HFFc6 (cell line): ENCODE measurements around the gene PLB1. TPM values are rescaled to one million over a fixed set of nuclear protein-coding genes. Genes with fewer than 3 reads are reported as not detected.
A peak's percentile ranks its signal among the peaks of the same experiment; 100 is the strongest.

Experiments
- DNase-seq: peaks from one replicate; pipeline ENCODE4 v3.0.0-alpha.2; 2018
- H3K27ac Mint-ChIP-seq: 2 replicates; pipeline ENCODE4 v1.8.0; 2020; ENCODE audit warnings: mild to moderate bottlenecking, mixed read lengths
- H3K27me3 Mint-ChIP-seq: 2 replicates; pipeline ENCODE4 v1.8.0; 2021; ENCODE audit warnings: mild to moderate bottlenecking, moderate library complexity, mixed read lengths; ENCODE audit not compliant: insufficient read depth
- H3K36me3 Mint-ChIP-seq: 2 replicates; pipeline ENCODE4 v1.8.0; 2021; ENCODE audit warnings: low read depth, mixed read lengths
- H3K4me1 Mint-ChIP-seq: 2 replicates; pipeline ENCODE4 v1.8.0; 2020; ENCODE audit warnings: low read depth, mixed read lengths
- H3K4me3 Mint-ChIP-seq: 2 replicates; pipeline ENCODE4 v1.8.0; 2020; ENCODE audit warnings: mild to moderate bottlenecking, moderate library complexity, mixed read lengths
- H3K9me3 Mint-ChIP-seq: 2 replicates; pipeline ENCODE4 v1.8.0; 2020; ENCODE audit warnings: mild to moderate bottlenecking, mixed read lengths
- total RNA-seq, 6 experiments: library from RNA; stranded (reverse); fragmentation: NEBNext Ultra II Directional; extraction: Animal tissue kit (Norgen Biotek cat#: 25700); gene quantifications; 2 replicates in 1 of 6; 3 replicates in 5 of 6; pipeline ENCODE4 v1.2.3, GENCODE V29; 2021
- TF ChIP-seq, protein P1 (sequence below): fragments of 200-600 bp; sonication (generic); IDR thresholded peaks from 2 replicates; pipeline ENCODE4 v1.5.0; 2021; ENCODE audit warnings: antibody characterized with exemption, mild to moderate bottlenecking

The PLB1 gene
- total RNA-seq, 6 experiments from 2014 or later = 0.36 to 0.95 (median 0.62) TPM

DNA sequence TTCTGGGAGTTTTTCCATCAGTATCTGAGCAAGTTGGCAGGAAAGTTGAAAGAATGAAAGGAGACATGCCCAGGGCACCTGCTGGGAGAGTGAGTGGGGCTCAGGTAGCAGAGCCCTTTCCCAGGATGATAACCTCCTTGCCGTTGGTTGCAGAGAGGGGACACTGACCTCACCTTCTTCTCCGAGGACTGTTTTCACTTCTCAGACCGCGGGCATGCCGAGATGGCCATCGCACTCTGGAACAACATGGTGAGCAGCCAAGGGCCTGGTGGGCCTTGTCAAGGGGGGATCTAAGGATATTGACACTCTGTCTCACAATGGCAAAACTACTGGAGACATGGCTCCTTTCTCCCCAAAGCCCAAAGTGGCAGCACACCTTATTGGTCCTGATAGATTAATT lies 136.9 kb downstream of the PLB1 start:
- Mint-ChIP-seq H3K4me3 (no peak overlapping the region), H3K36me3 (no peaks in the 10 kb centered on the region), H3K4me1 (peaks cover 17% of the 10 kb centered on the region), H3K9me3 (no peaks in the 10 kb centered on the region), H3K27ac (no peak overlapping the region), H3K27me3 (peaks cover 6% of the 10 kb centered on the region)
- no peak for DNase-seq
- TF ChIP-seq, protein P1, sequence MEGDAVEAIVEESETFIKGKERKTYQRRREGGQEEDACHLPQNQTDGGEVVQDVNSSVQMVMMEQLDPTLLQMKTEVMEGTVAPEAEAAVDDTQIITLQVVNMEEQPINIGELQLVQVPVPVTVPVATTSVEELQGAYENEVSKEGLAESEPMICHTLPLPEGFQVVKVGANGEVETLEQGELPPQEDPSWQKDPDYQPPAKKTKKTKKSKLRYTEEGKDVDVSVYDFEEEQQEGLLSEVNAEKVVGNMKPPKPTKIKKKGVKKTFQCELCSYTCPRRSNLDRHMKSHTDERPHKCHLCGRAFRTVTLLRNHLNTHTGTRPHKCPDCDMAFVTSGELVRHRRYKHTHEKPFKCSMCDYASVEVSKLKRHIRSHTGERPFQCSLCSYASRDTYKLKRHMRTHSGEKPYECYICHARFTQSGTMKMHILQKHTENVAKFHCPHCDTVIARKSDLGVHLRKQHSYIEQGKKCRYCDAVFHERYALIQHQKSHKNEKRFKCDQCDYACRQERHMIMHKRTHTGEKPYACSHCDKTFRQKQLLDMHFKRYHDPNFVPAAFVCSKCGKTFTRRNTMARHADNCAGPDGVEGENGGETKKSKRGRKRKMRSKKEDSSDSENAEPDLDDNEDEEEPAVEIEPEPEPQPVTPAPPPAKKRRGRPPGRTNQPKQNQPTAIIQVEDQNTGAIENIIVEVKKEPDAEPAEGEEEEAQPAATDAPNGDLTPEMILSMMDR = no peak

DNA sequence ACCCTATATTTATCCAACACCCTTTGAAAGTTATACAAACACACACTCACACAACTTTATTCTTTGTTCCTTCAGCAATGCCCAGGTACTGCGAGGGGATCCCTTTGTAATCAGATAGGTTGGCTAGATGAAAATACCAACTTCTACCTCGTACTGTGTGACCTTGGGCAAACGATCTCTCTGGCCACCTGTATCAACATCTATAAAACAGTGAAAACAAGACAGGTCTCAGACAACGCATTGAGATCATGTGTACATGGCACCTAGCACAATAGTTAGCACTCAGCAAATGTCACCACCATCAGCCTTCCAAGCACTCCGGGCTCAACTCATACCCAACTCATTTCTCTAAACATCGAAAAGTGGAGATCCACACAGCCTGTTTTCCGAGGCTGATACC lies 137.3 kb downstream of the PLB1 start:
- H3K9me3 Mint-ChIP-seq = no peaks in the 10 kb centered on the region
- TF ChIP-seq, protein P1 = no peak
- H3K36me3 Mint-ChIP-seq = no peaks in the 10 kb centered on the region
- H3K27me3 Mint-ChIP-seq = peaks cover 7% of the 10 kb centered on the region
- H3K27ac Mint-ChIP-seq = no peak overlapping the region
- no peak for DNase-seq
- peaks cover 13% of the 10 kb centered on the region for H3K4me1 Mint-ChIP-seq
- no peak overlapping the region for H3K4me3 Mint-ChIP-seq

GRCh38 chr2:28633746-28634145 lies 137.9 kb downstream of the PLB1 start:
- peaks cover 7% of the 10 kb centered on the region for H3K27me3 Mint-ChIP-seq
- no peak overlapping the region for H3K4me3 Mint-ChIP-seq
- peaks cover 13% of the 10 kb centered on the region for H3K4me1 Mint-ChIP-seq
- DNase-seq = peak; percentile 76
- peak overlapping the region; percentile 69 for H3K27ac Mint-ChIP-seq
- H3K36me3 Mint-ChIP-seq = no peaks in the 10 kb centered on the region
- H3K9me3 Mint-ChIP-seq = no peaks in the 10 kb centered on the region
- TF ChIP-seq, protein P1 = no peak

DNA sequence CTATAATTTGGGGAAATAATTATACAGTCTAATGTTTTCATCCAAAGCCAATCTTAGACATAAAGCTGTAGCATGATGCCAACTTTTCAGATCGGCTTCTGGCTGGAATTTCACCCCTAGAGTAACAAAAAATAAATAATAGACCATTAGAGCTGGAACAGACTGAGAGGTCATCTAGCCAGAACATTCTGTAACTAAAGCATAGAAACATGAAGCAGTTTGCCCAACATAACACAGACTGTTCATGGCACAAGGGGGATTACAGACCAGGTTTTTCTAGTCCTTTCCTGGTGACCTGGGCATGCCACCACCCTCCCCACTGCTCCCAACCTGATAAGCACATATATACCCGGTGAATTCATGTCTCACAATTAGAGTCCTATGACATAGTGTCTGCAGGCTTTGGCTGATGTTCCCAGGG lies 139.3 kb downstream of the PLB1 start:
- Mint-ChIP-seq H3K4me3 (no peak overlapping the region), H3K9me3 (no peaks in the 10 kb centered on the region), H3K27me3 (peaks cover 3% of the 10 kb centered on the region), H3K27ac (no peak overlapping the region), H3K4me1 (peaks cover 13% of the 10 kb centered on the region), H3K36me3 (no peaks in the 10 kb centered on the region)
- TF ChIP-seq, protein P1 = no peak
- no peak for DNase-seq

DNA sequence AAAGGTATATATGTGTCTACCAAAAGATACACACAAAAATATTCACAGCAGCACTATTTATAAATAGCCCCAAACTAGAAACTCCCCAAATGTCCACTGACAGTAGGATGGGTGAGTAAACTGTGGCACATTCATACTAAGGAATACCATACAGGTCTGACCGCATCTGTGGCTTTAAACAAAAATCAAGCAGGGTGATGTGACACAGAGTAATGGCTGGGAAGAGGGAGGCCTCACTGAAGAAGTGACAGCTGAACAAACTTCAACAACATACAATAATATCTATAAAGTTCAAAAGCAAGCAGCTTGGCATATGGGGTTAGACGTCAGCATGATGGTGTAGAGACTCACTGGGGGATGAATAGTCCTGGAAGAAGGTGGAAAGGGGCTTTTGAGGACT lies 140.6 kb downstream of the PLB1 start:
- no peak for DNase-seq
- H3K4me1 Mint-ChIP-seq = peaks cover 13% of the 10 kb centered on the region
- peaks cover 3% of the 10 kb centered on the region; the same call in 1 of the 2 replicates for H3K27me3 Mint-ChIP-seq
- TF ChIP-seq, protein P1 = no peak
- no peak overlapping the region for H3K27ac Mint-ChIP-seq
- H3K36me3 Mint-ChIP-seq = no peaks in the 10 kb centered on the region
- no peaks in the 10 kb centered on the region for H3K9me3 Mint-ChIP-seq
- no peak overlapping the region for H3K4me3 Mint-ChIP-seq
